ENCODE results near the gene CSPG4.
"Not testable (repeated sequence)": the region's sequence is repeated elsewhere in the genome, so short reads cannot be mapped to it uniquely, and the experiment has no call there.

CSPG4 gene

GRCh38 chr15:75725006-75725718, 12.5 kb upstream of the CSPG4 start:
- in situ Hi-C loops (cut with HindIII; ENCODE audit: low sequenced_read_pairs) = no loop called here

GRCh38 chr15:75723847-75724660, 11.4 kb upstream of the CSPG4 start:
- in situ Hi-C loops (cut with HindIII; ENCODE audit: low sequenced_read_pairs) = no loop called here

GRCh38 chr15:75723171-75723846, 10.7 kb upstream of the CSPG4 start:
- in situ Hi-C loops (cut with HindIII; ENCODE audit: low sequenced_read_pairs) = no loop called here

GRCh38 chr15:75721923-75722870, 9.5 kb upstream of the CSPG4 start:
- in situ Hi-C loops (cut with HindIII; ENCODE audit: low sequenced_read_pairs) = no loop called here

GRCh38 chr15:75721480-75721922, 8.9 kb upstream of the CSPG4 start:
- in situ Hi-C loops (cut with HindIII; ENCODE audit: low sequenced_read_pairs) = no loop called here

- in situ Hi-C loops (cut with HindIII; ENCODE audit: low sequenced_read_pairs) = no loop called here
Observed at GRCh38 chr15:75720787-75721479, 8.3 kb upstream of the CSPG4 start.

GRCh38 chr15:75720297-75720696, 7.6 kb upstream of the CSPG4 start:
- in situ Hi-C loops (cut with HindIII; ENCODE audit: low sequenced_read_pairs) = no loop called here

- in situ Hi-C loops (cut with HindIII; ENCODE audit: low sequenced_read_pairs) = no loop called here
Observed at GRCh38 chr15:75718328-75718727, 5.7 kb upstream of the CSPG4 start.

GRCh38 chr15:75717001-75717400, 4.4 kb upstream of the CSPG4 start:
- in situ Hi-C loops (cut with HindIII; ENCODE audit: low sequenced_read_pairs) = not testable (repeated sequence)

- in situ Hi-C loops (cut with HindIII; ENCODE audit: low sequenced_read_pairs) = not testable (repeated sequence)
Observed at GRCh38 chr15:75716249-75716950, 3.8 kb upstream of the CSPG4 start.

GRCh38 chr15:75715312-75715832, 2.7 kb upstream of the CSPG4 start:
- in situ Hi-C loops (cut with HindIII; ENCODE audit: low sequenced_read_pairs) = not testable (repeated sequence)

- in situ Hi-C loops (cut with HindIII; ENCODE audit: low sequenced_read_pairs) = no loop called here
Observed at GRCh38 chr15:75714195-75714594, 1.5 kb upstream of the CSPG4 start.

GRCh38 chr15:75713338-75713895, 769 bp upstream of the CSPG4 start:
- in situ Hi-C loops (cut with HindIII; ENCODE audit: low sequenced_read_pairs) = no loop called here

- in situ Hi-C loops (cut with HindIII; ENCODE audit: low sequenced_read_pairs) = not testable (repeated sequence)
Observed at GRCh38 chr15:75711495-75711894, 1.2 kb downstream of the CSPG4 start.

- in situ Hi-C loops (cut with HindIII; ENCODE audit: low sequenced_read_pairs) = not testable (repeated sequence)
Observed at GRCh38 chr15:75710874-75711273, 1.8 kb downstream of the CSPG4 start.

- in situ Hi-C loops (cut with HindIII; ENCODE audit: low sequenced_read_pairs) = not testable (repeated sequence)
Observed at GRCh38 chr15:75709458-75709857, 3.2 kb downstream of the CSPG4 start.

- in situ Hi-C loops (cut with HindIII; ENCODE audit: low sequenced_read_pairs) = no loop called here
Observed at GRCh38 chr15:75706682-75706954, 6.0 kb downstream of the CSPG4 start.

GRCh38 chr15:75705854-75706681, 6.6 kb downstream of the CSPG4 start:
- in situ Hi-C loops (cut with HindIII; ENCODE audit: low sequenced_read_pairs) = no loop called here

Data from endothelial cell of hepatic sinusoid (primary cell).